ENCODE measurements around the gene RNASE1.
"Not testable (repeated sequence)": the region's sequence is repeated elsewhere in the genome, so short reads cannot be mapped to it uniquely, and the experiment has no call there.

Gene RNASE1

GRCh38 chr14:20827326-20827725, 24.7 kb upstream of the RNASE1 start:
- H3K9me3 ChIP-seq (ENCODE audit: control insufficient read depth in 2 of 2, low read length in 2 of 2): no peaks in the 10 kb centered on the region
- no peaks in the 10 kb centered on the region for H3K4me1 ChIP-seq (ENCODE audit: control insufficient read depth, insufficient read depth, low read length)
- no peaks in the 10 kb centered on the region for H3K27me3 ChIP-seq (ENCODE audit: control insufficient read depth in 1 of 2, insufficient read depth in 2 of 2, low read length in 2 of 2)
- no peak overlapping the region for H3K9ac ChIP-seq (ENCODE audit: low read length in 2 of 2)
- no peak overlapping the region for H3K4me3 ChIP-seq (ENCODE audit: low read length in 2 of 2)
- no peaks in the 10 kb centered on the region for H3K36me3 ChIP-seq (ENCODE audit: control insufficient read depth in 2 of 2, insufficient read depth in 2 of 2, low read length in 2 of 2)
- H3K27ac ChIP-seq (ENCODE audit: low read length): no peak overlapping the region

GRCh38 chr14:20826666-20827065, 24.0 kb upstream of the RNASE1 start:
- H3K36me3 ChIP-seq (ENCODE audit: control insufficient read depth in 2 of 2, insufficient read depth in 2 of 2, low read length in 2 of 2); H3K9ac ChIP-seq (ENCODE audit: low read length in 2 of 2); H3K27me3 ChIP-seq (ENCODE audit: control insufficient read depth in 1 of 2, insufficient read depth in 2 of 2, low read length in 2 of 2); H3K4me1 ChIP-seq (ENCODE audit: control insufficient read depth, insufficient read depth, low read length); H3K4me3 ChIP-seq (ENCODE audit: low read length in 2 of 2); H3K9me3 ChIP-seq (ENCODE audit: control insufficient read depth in 2 of 2, low read length in 2 of 2); H3K27ac ChIP-seq (ENCODE audit: low read length): not testable (repeated sequence)

GRCh38 chr14:20823859-20824258, 21.2 kb upstream of the RNASE1 start:
- Histone ChIP-seq H3K36me3 (ENCODE audit: control insufficient read depth in 2 of 2, insufficient read depth in 2 of 2, low read length in 2 of 2) (no peaks in the 10 kb centered on the region), H3K4me1 (ENCODE audit: control insufficient read depth, insufficient read depth, low read length) (no peaks in the 10 kb centered on the region), H3K27me3 (ENCODE audit: control insufficient read depth in 1 of 2, insufficient read depth in 2 of 2, low read length in 2 of 2) (no peaks in the 10 kb centered on the region), H3K9ac (ENCODE audit: low read length in 2 of 2) (no peak overlapping the region), H3K4me3 (ENCODE audit: low read length in 2 of 2) (no peak overlapping the region), H3K9me3 (ENCODE audit: control insufficient read depth in 2 of 2, low read length in 2 of 2) (no peaks in the 10 kb centered on the region), H3K27ac (ENCODE audit: low read length) (no peak overlapping the region)

- not testable (repeated sequence) for H3K4me1 ChIP-seq (ENCODE audit: control insufficient read depth, insufficient read depth, low read length); H3K36me3 ChIP-seq (ENCODE audit: control insufficient read depth in 2 of 2, insufficient read depth in 2 of 2, low read length in 2 of 2); H3K9ac ChIP-seq (ENCODE audit: low read length in 2 of 2); H3K27me3 ChIP-seq (ENCODE audit: control insufficient read depth in 1 of 2, insufficient read depth in 2 of 2, low read length in 2 of 2); H3K4me3 ChIP-seq (ENCODE audit: low read length in 2 of 2); H3K27ac ChIP-seq (ENCODE audit: low read length); H3K9me3 ChIP-seq (ENCODE audit: control insufficient read depth in 2 of 2, low read length in 2 of 2)
Measured at GRCh38 chr14:20821521-20822108, 19.0 kb upstream of the RNASE1 start.

- Histone ChIP-seq H3K27ac (ENCODE audit: low read length) (no peak overlapping the region), H3K4me1 (ENCODE audit: control insufficient read depth, insufficient read depth, low read length) (no peaks in the 10 kb centered on the region)
Measured at GRCh38 chr14:20820063-20820904, 17.6 kb upstream of the RNASE1 start.

GRCh38 chr14:20818861-20819260, 16.2 kb upstream of the RNASE1 start:
- Histone ChIP-seq H3K27ac (ENCODE audit: low read length) (no peak overlapping the region), H3K9me3 (ENCODE audit: control insufficient read depth in 2 of 2, low read length in 2 of 2) (no peaks in the 10 kb centered on the region), H3K36me3 (ENCODE audit: control insufficient read depth in 2 of 2, insufficient read depth in 2 of 2, low read length in 2 of 2) (no peaks in the 10 kb centered on the region), H3K9ac (ENCODE audit: low read length in 2 of 2) (no peak overlapping the region), H3K27me3 (ENCODE audit: control insufficient read depth in 1 of 2, insufficient read depth in 2 of 2, low read length in 2 of 2) (no peaks in the 10 kb centered on the region), H3K4me1 (ENCODE audit: control insufficient read depth, insufficient read depth, low read length) (no peaks in the 10 kb centered on the region), H3K4me3 (ENCODE audit: low read length in 2 of 2) (no peak overlapping the region)

More at GRCh38 chr14:20820063-20820904, 17.6 kb upstream of the RNASE1 start:
- Histone ChIP-seq H3K36me3 (ENCODE audit: control insufficient read depth in 2 of 2, insufficient read depth in 2 of 2, low read length in 2 of 2) (no peaks in the 10 kb centered on the region), H3K27me3 (ENCODE audit: control insufficient read depth in 1 of 2, insufficient read depth in 2 of 2, low read length in 2 of 2) (no peaks in the 10 kb centered on the region), H3K4me3 (ENCODE audit: low read length in 2 of 2) (no peak overlapping the region), H3K9me3 (ENCODE audit: control insufficient read depth in 2 of 2, low read length in 2 of 2) (no peaks in the 10 kb centered on the region), H3K9ac (ENCODE audit: low read length in 2 of 2) (no peak overlapping the region)

GRCh38 chr14:20815946-20816345, 13.3 kb upstream of the RNASE1 start:
- not testable (repeated sequence) for H3K27me3 ChIP-seq (ENCODE audit: control insufficient read depth in 1 of 2, insufficient read depth in 2 of 2, low read length in 2 of 2); H3K36me3 ChIP-seq (ENCODE audit: control insufficient read depth in 2 of 2, insufficient read depth in 2 of 2, low read length in 2 of 2); H3K9ac ChIP-seq (ENCODE audit: low read length in 2 of 2); H3K9me3 ChIP-seq (ENCODE audit: control insufficient read depth in 2 of 2, low read length in 2 of 2); H3K4me1 ChIP-seq (ENCODE audit: control insufficient read depth, insufficient read depth, low read length); H3K27ac ChIP-seq (ENCODE audit: low read length); H3K4me3 ChIP-seq (ENCODE audit: low read length in 2 of 2)

- H3K36me3 ChIP-seq (ENCODE audit: control insufficient read depth in 2 of 2, insufficient read depth in 2 of 2, low read length in 2 of 2): no peaks in the 10 kb centered on the region
- no peaks in the 10 kb centered on the region for H3K9me3 ChIP-seq (ENCODE audit: control insufficient read depth in 2 of 2, low read length in 2 of 2)
- H3K9ac ChIP-seq (ENCODE audit: low read length in 2 of 2): no peak overlapping the region
- no peak overlapping the region for H3K27ac ChIP-seq (ENCODE audit: low read length)
- peaks cover 0 to 3% of the 10 kb centered on the region in 2 donors for H3K27me3 ChIP-seq (ENCODE audit: control insufficient read depth in 1 of 2, insufficient read depth in 2 of 2, low read length in 2 of 2)
- H3K4me3 ChIP-seq (ENCODE audit: low read length in 2 of 2): no peak overlapping the region
- no peaks in the 10 kb centered on the region for H3K4me1 ChIP-seq (ENCODE audit: control insufficient read depth, insufficient read depth, low read length)
Measured at GRCh38 chr14:20811986-20812975, 9.6 kb upstream of the RNASE1 start.

- H3K4me3 ChIP-seq (ENCODE audit: low read length in 2 of 2): no peak overlapping the region
- H3K9me3 ChIP-seq (ENCODE audit: control insufficient read depth in 2 of 2, low read length in 2 of 2): no peaks in the 10 kb centered on the region
- H3K27ac ChIP-seq (ENCODE audit: low read length): no peak overlapping the region
- H3K4me1 ChIP-seq (ENCODE audit: control insufficient read depth, insufficient read depth, low read length): no peaks in the 10 kb centered on the region
- no peaks in the 10 kb centered on the region for H3K36me3 ChIP-seq (ENCODE audit: control insufficient read depth in 2 of 2, insufficient read depth in 2 of 2, low read length in 2 of 2)
- H3K9ac ChIP-seq (ENCODE audit: low read length in 2 of 2): no peak overlapping the region
- peaks cover 0 to 3% of the 10 kb centered on the region in 2 donors for H3K27me3 ChIP-seq (ENCODE audit: control insufficient read depth in 1 of 2, insufficient read depth in 2 of 2, low read length in 2 of 2)
Measured at GRCh38 chr14:20809917-20810316, 7.3 kb upstream of the RNASE1 start.

GRCh38 chr14:20808162-20808483, 5.5 kb upstream of the RNASE1 start:
- Histone ChIP-seq H3K4me1 (ENCODE audit: control insufficient read depth, insufficient read depth, low read length) (peaks cover under 1% of the 10 kb centered on the region), H3K9ac (ENCODE audit: low read length in 2 of 2) (no peak overlapping the region), H3K27me3 (ENCODE audit: control insufficient read depth in 1 of 2, insufficient read depth in 2 of 2, low read length in 2 of 2) (peaks cover 0 to 2% of the 10 kb centered on the region in 2 donors), H3K27ac (ENCODE audit: low read length) (no peak overlapping the region), H3K36me3 (ENCODE audit: control insufficient read depth in 2 of 2, insufficient read depth in 2 of 2, low read length in 2 of 2) (no peaks in the 10 kb centered on the region), H3K9me3 (ENCODE audit: control insufficient read depth in 2 of 2, low read length in 2 of 2) (no peaks in the 10 kb centered on the region), H3K4me3 (ENCODE audit: low read length in 2 of 2) (no peak overlapping the region)
